ENCODE measurements around the gene ZNF735. TPM values are rescaled to one million over a fixed set of nuclear protein-coding genes. Genes with fewer than 3 reads are reported as not detected.
"Not testable (repeated sequence)": the region's sequence is repeated elsewhere in the genome, so short reads cannot be mapped to it uniquely, and the experiment has no call there.

Gene ZNF735
- total and polyA plus RNA-seq, 2 of the 8 experiments (the other 6 are each of a cell fraction or from before 2014, with no cell fraction given) = not detected

GRCh38 chr7:64228174-64228573 lies 21.2 kb downstream of the ZNF735 start, which contains the start of gene ZNF679:
Gene ZNF679 (plus strand): TSS chr7:64228474. CDS start chr7:64249118, 20,644 bp downstream.
- H3K18ac ChIP-seq (ENCODE audit: extremely low read depth, low read length); DNase-seq (ENCODE audit: low read depth in 1 of 2, low spot score in 2 of 2); H3K9ac ChIP-seq (replicated peaks in 1 of 4; ENCODE audit: extremely low read depth in 1 of 4, low read depth in 3 of 4, low read length in 3 of 4); H3K36me3 ChIP-seq (ENCODE audit: control insufficient read depth in 2 of 4, insufficient read depth in 4 of 4, low read length in 3 of 4); FAIRE-seq; H2BK12ac ChIP-seq (ENCODE audit: low read depth, low read length); H2BK20ac ChIP-seq (ENCODE audit: low read length); H4K91ac ChIP-seq (replicated peaks; ENCODE audit: insufficient read length, low read length); H4K20me1 ChIP-seq (replicated peaks in 1 of 2; ENCODE audit: control insufficient read depth in 1 of 2, insufficient read depth in 2 of 2, low read length in 2 of 2); H3K56ac ChIP-seq (replicated peaks; ENCODE audit: insufficient read length, low read depth, low read length); POLR2A ChIA-PET (ENCODE audit: partially characterized antibody); H2AK5ac ChIP-seq (ENCODE audit: low read depth, low read length); H3K4ac ChIP-seq (replicated peaks; ENCODE audit: insufficient read length, low read depth, low read length); H3K79me2 ChIP-seq (ENCODE audit: control insufficient read depth in 1 of 2, insufficient read depth in 2 of 2, low read length in 2 of 2); H2AFZ ChIP-seq (ENCODE audit: low read length); CTCF ChIA-PET (ENCODE audit: partially characterized antibody); H3K4me1 ChIP-seq (replicated peaks in 1 of 4; ENCODE audit: control insufficient read depth in 3 of 4, insufficient read depth in 4 of 4, low read length in 3 of 4); H2BK5ac ChIP-seq (ENCODE audit: low read depth, low read length); H3K23me2 ChIP-seq (ENCODE audit: low read depth, low read length); H3K4me3 ChIP-seq (ENCODE audit: extremely low read depth in 1 of 4, insufficient read depth in 2 of 4, low read depth in 3 of 4, low read length in 4 of 4); H3K27me3 ChIP-seq (replicated peaks in 1 of 4; ENCODE audit: control insufficient read depth in 3 of 4, extremely low read depth in 1 of 4, insufficient read depth in 3 of 4, low read length in 3 of 4); H3K23ac ChIP-seq (ENCODE audit: insufficient read length); H3K14ac ChIP-seq (ENCODE audit: insufficient read length); H2BK120ac ChIP-seq (replicated peaks; ENCODE audit: low read depth, low read length); H3K27ac ChIP-seq (ENCODE audit: low read depth, low read length); H3K4me2 ChIP-seq (ENCODE audit: insufficient read depth in 1 of 2, low read depth in 2 of 2, low read length in 2 of 2); H2BK15ac ChIP-seq (ENCODE audit: low read length); H4K5ac ChIP-seq (ENCODE audit: insufficient read length, low read depth, low read length); H4K8ac ChIP-seq (ENCODE audit: extremely low read depth, insufficient read depth, low read length); H3K79me1 ChIP-seq (ENCODE audit: low read depth, low read length): not testable (repeated sequence)
- 100% methylated on average over 1 of the region's 1 CpG; no CpG with 5 or more reads in 1 of the 2 experiments for WGBS, 2 experiments (ENCODE audit: extremely low coverage in 1 of 2, insufficient coverage in 1 of 2, insufficient read length in 1 of 2, insufficient replicate concordance in 2 of 2, low coverage in 1 of 2, low lambda C conversion rate in 2 of 2, missing lambda C conversion rate in 1 of 2)
- H3K9me3 ChIP-seq (ENCODE audit: insufficient read depth in 2 of 2, low read depth in 1 of 2, low read length in 1 of 2) = peaks cover 67 to 93% of the 10 kb centered on the region in 2 experiments
